CD4-positive, alpha-beta memory T cell (primary cell): ENCODE results near the gene SNX17. TPM values are rescaled to one million over a fixed set of nuclear protein-coding genes. Genes with fewer than 3 reads are reported as not detected.

Experiments
- CTCF ChIA-PET: fragments of 350-600 bp; sonication (Branson Sonifier 250); formaldehyde crosslinking; loops from one replicate; lab custom pipeline; 2021; ENCODE audit warnings: inconsistent platforms; ENCODE audit not compliant: partially characterized antibody; lab: Charles Lee
- POLR2A ChIA-PET: fragments of 350-600 bp; sonication (Branson Sonifier 250); formaldehyde crosslinking; loops from one replicate; lab custom pipeline; 2021; ENCODE audit not compliant: partially characterized antibody; lab: Charles Lee
- DNase-seq, 5 donors: peaks; one replicate each; pipeline versions ENCODE4 v3.0.0 to v3.0.0-alpha.2; 2020 to 2022; ENCODE audit warnings: mixed read lengths in 1 of 5
- H3K27ac ChIP-seq: one replicate; pipeline ENCODE4 v1.7.0; 2013; ENCODE audit warnings: low read depth, low read length
- H3K27me3 ChIP-seq: 2 replicates; pipeline ENCODE4 v1.7.0; 2013; ENCODE audit warnings: mild to moderate bottlenecking, low read length, moderate library complexity; ENCODE audit not compliant: insufficient read depth
- H3K36me3 ChIP-seq: 2 replicates; pipeline ENCODE4 v1.7.0; 2013; ENCODE audit warnings: mild to moderate bottlenecking, low read length, moderate library complexity; ENCODE audit not compliant: insufficient read depth
- H3K4me1 ChIP-seq: 2 replicates; pipeline ENCODE4 v1.7.0; 2013; ENCODE audit warnings: mild to moderate bottlenecking, low read length, moderate library complexity; ENCODE audit not compliant: insufficient read depth
- H3K4me3 ChIP-seq, 2 donors: one replicate each; pipeline ENCODE4 v1.7.0; 2013; ENCODE audit warnings: low read length in 2 of 2, mild to moderate bottlenecking in 1 of 2
- H3K9me3 ChIP-seq, 2 donors: one replicate each; pipeline ENCODE4 v1.7.0; 2013; ENCODE audit warnings: low read length in 2 of 2, control low read depth in 1 of 2; ENCODE audit not compliant: control insufficient read depth in 1 of 2
- H3K27ac Mint-ChIP-seq, 7 donors: one replicate each; pipeline ENCODE4 v1.8.0; 2020 to 2021; ENCODE audit warnings: mixed read lengths in 7 of 7, mild to moderate bottlenecking in 6 of 7, inconsistent platforms in 3 of 7, moderate library complexity in 3 of 7
- H3K27me3 Mint-ChIP-seq, 2 donors: one replicate each; pipeline ENCODE4 v1.8.0; 2020 to 2021; ENCODE audit warnings: mixed read lengths in 2 of 2
- H3K36me3 Mint-ChIP-seq, 2 donors: one replicate each; pipeline ENCODE4 v1.8.0; 2020 to 2021; ENCODE audit warnings: mixed read lengths in 2 of 2, inconsistent platforms in 1 of 2, mild to moderate bottlenecking in 1 of 2
- H3K4me1 Mint-ChIP-seq, 4 donors: one replicate each; pipeline ENCODE4 v1.8.0; 2020 to 2021; ENCODE audit warnings: mixed read lengths in 4 of 4, mild to moderate bottlenecking in 1 of 4
- H3K4me3 Mint-ChIP-seq, 8 donors: one replicate each; pipeline ENCODE4 v1.8.0; 2020 to 2021; ENCODE audit warnings: mixed read lengths in 8 of 8, mild to moderate bottlenecking in 7 of 8, moderate library complexity in 6 of 8, inconsistent platforms in 3 of 8
- H3K9me3 Mint-ChIP-seq, 8 donors: one replicate each; pipeline ENCODE4 v1.8.0; 2020 to 2021; ENCODE audit warnings: mixed read lengths in 8 of 8, mild to moderate bottlenecking in 5 of 8, inconsistent platforms in 3 of 8, moderate library complexity in 1 of 8
- intact Hi-C: fragments of 100-400 bp; cut with micrococcal nuclease; formaldehyde crosslinking; loops from one replicate; pipeline ENCODE4 v1.15.1; 2023
- polyA plus RNA-seq, 2 donors: library from polyadenylated mRNA; unstranded; fragments of 300-500 nt; fragmentation: Illumina TruSeq; gene quantifications; one replicate each; pipeline ENCODE4 v1.2.3, GENCODE V29; 2021
- total RNA-seq, 2 experiments: library from RNA; stranded (reverse); gene quantifications; one replicate each; pipeline ENCODE4 v1.2.3, GENCODE V29; 2021

SNX17 gene
- total and polyA plus RNA-seq, 4 experiments from 2014 or later = 122 to 304 (median 154) TPM

DNA sequence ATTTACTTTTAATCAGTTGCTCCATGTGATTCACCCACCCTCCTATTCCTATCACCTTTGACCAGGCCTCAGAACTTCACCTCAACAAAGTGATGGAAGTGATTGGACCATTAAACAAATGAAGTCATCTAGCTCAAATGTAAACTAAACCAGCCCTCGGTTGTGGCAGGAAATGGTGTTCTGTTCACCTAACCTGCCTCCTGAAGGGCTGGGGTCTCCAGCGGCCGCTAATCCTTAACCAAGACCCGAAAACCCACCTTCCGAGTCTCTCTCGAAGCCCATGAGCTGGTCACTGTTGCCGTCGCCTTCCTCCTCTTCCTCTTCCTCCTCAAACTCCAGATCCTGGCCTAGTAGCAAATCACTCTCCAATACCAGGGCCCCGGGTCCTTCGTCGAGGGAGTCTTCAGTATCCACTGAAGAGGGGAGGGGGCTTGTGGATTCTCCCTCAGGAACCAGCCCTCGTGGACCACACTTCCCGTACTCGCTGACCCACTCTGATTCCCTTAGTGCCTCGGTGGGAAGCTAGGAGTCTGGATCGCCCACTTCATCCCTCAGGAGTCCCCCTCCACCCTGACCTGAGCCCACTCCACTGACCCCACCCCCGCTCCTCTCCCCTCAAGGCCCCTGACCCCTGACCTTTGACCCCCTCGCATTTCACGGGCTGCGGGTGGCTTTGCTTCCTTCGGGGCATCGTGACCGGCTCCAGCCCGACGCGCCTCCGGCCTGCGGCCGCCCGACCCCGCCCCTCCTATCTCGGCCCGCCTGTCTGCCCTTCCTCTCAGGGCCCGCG lies 9.6 kb downstream of the SNX17 start:
- Mint-ChIP-seq H3K27me3 (no peaks in the 10 kb centered on the region), H3K4me1 (peaks cover 15 to 36% (median 25%) of the 10 kb centered on the region in 4 donors), H3K4me3 (peak overlapping the region; percentile 89 to 93 (median 90)), H3K9me3 (peaks cover 0 to 1% (median 0%) of the 10 kb centered on the region in 8 donors), H3K27ac (peak overlapping the region; percentile 92 to 97 (median 95)), H3K36me3 (peaks cover 42 to 75% of the 10 kb centered on the region in 2 donors)
- Histone ChIP-seq H3K9me3 (no peaks in the 10 kb centered on the region), H3K4me1 (peaks cover 20% of the 10 kb centered on the region), H3K27me3 (no peaks in the 10 kb centered on the region), H3K27ac (peak overlapping the region; percentile 78), H3K4me3 (peak overlapping the region; percentile 66 to 79), H3K36me3 (peaks cover 63% of the 10 kb centered on the region)
- ChIA-PET CTCF (interaction anchor here (0.8 to 1.8 kb wide), 3 partner anchors 10 to 49 kb away, joined by 3 to 8 read pairs (median 6); partner anchors contain the start of genes EIF2B4, NRBP1, PPM1G and SNX17), POLR2A (interaction anchor here (0.8 to 4.4 kb wide), 14 partner anchors 9 to 1346 kb away, joined by 3 to 106 read pairs (median 4); partner anchors contain the start of genes AGBL5, EIF2B4, GTF3C2 and MPV17)
- peak; percentile 23 to 71 (median 30) for DNase-seq
- intact Hi-C loops = loop anchor here (1.0 to 2.0 kb wide), 6 partner anchors 10 to 283 kb away; partner anchors contain the start of genes EIF2B4, GTF3C2, NRBP1 and PPM1G

DNA sequence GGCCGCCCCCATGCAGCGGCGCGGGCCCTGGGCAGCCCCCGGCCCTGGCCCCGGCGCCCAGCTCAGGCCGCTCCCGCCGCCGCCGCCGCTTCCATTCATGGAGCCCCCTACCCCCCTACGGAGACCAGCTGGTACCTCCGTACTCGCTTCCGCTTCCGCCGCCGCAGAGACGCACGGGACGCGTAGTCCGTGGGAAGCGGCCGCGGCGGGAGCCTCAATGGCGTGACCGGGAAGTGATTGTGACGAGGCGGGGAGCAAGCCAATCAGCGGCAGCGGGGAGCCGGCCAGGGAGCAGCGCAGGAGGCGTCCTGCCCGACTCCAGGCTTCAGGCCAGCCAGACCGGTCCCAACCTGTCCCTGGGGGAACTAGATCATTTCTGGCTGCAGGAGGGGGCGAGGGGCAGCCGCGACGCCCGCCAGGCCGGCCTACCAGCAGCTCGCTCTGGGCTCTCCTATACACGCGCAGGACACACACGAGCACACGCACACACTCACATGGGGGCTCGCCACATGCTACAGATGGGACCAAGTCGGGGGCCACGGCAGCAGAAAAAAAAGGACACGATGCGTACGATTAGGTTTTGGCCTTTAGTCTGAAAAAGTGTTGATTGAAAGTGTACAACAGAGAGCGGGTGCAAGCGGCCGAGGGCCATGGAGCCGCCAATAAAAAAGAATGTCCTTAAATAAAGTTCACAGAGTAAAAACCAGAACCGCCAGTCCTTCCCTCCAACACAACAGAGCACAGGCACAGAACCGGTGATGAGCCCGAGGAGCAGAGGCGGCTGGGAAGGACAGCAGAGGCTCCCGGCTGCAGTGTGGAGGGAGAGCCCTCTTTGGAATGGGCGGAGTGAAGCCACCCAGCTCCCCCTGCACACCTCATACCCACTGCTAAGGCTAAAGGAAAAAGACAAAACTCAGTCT lies 10.5 kb downstream of the SNX17 start, which contains the start of gene ZNF513:
ZNF513 (minus strand) TSS at position 109 of the 920 bp plus-strand sequence. CDS start 208 bp downstream, outside the sequence.
- Mint-ChIP-seq H3K9me3 (peaks cover 0 to 1% (median 0%) of the 10 kb centered on the region in 8 donors), H3K4me3 (peak within 1 kb of the TSS; percentile 89 to 93 (median 90)), H3K36me3 (peaks cover 46 to 74% of the 10 kb centered on the region in 2 donors), H3K4me1 (peaks cover 15 to 36% (median 25%) of the 10 kb centered on the region in 4 donors), H3K27me3 (no peaks in the 10 kb centered on the region), H3K27ac (peak within 1 kb of the TSS; percentile 92 to 97 (median 95))
- H3K27me3 ChIP-seq = no peaks in the 10 kb centered on the region
- POLR2A ChIA-PET = interaction anchor here (0.6 to 4.4 kb wide), 10 partner anchors 8 to 329 kb away, joined by 3 to 106 read pairs (median 11); partner anchors contain the start of genes AGBL5, EIF2B4, GTF3C2 and MPV17
- CTCF ChIA-PET = interaction anchor here (1.5 kb wide), 1 partner anchor 11 kb away, joined by 6 read pairs; the partner anchor contains the start of gene EIF2B4
- peak within 1 kb of the TSS; percentile 78 for H3K27ac ChIP-seq
- H3K4me3 ChIP-seq = peak within 1 kb of the TSS; percentile 66 to 79
- H3K4me1 ChIP-seq = peaks cover 20% of the 10 kb centered on the region
- peaks cover 62% of the 10 kb centered on the region for H3K36me3 ChIP-seq
- no peaks in the 10 kb centered on the region for H3K9me3 ChIP-seq
- intact Hi-C loops = loop anchor here (1.0 to 2.0 kb wide), 6 partner anchors 11 to 282 kb away; partner anchors contain the start of genes EIF2B4, GTF3C2, NRBP1 and PPM1G
- peak; percentile 81 to 89 (median 83) for DNase-seq

DNA sequence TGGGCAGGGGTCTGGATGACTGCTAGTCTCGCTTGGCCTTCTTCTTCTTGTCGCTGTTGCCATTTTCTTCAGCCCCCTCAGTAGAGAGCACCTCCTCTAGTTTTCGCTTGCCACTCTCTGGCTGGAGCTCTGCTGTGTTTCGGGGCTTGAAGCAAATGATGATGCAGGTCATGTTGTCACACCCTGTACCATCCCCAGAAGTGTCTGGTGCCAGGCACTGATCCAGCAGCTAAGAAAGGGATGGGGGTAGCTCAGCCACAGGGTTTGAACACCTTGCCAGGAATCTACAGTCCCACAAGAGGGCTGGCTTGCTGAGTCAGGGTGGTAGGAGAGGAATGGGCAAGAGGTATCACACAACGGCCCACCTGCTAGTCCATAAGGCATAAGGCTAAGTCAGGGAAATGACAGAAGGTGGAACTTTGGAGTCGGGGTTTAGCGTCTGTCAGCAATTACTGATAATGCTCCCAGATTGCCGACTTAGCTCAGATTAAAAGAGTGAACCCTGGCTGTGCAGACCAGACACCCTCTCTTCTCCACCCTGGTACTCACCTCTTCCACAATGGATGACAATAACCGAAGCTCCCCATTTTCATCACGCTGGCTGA lies 11.3 kb downstream of the SNX17 start:
- CTCF ChIA-PET = interaction anchor here (0.5 to 1.5 kb wide), 2 partner anchors 12 to 32 kb away, joined by 3 to 6 read pairs; partner anchors contain the start of gene EIF2B4
- intact Hi-C loops = loop anchor here (2.0 kb wide), 1 partner anchor 47 kb away; the partner anchor contains the start of gene NRBP1
- Mint-ChIP-seq H3K9me3 (peaks cover 0 to 1% (median 0%) of the 10 kb centered on the region in 8 donors), H3K4me3 (peak overlapping the region; percentile 62 to 89 (median 84)), H3K4me1 (peaks cover 15 to 36% (median 25%) of the 10 kb centered on the region in 4 donors), H3K36me3 (peaks cover 40 to 68% of the 10 kb centered on the region in 2 donors), H3K27ac (peak overlapping the region; percentile 92 to 97 (median 93)), H3K27me3 (no peaks in the 10 kb centered on the region)
- peaks cover 59% of the 10 kb centered on the region for H3K36me3 ChIP-seq
- no peaks in the 10 kb centered on the region for H3K9me3 ChIP-seq
- no peaks in the 10 kb centered on the region for H3K27me3 ChIP-seq
- POLR2A ChIA-PET = interaction anchor here (0.6 to 4.4 kb wide), 5 partner anchors 11 to 632 kb away, joined by 4 to 106 read pairs (median 44); partner anchors contain the start of genes EIF2B4, MPV17, NRBP1 and PPM1G
- no peak for DNase-seq
- H3K27ac ChIP-seq = peak overlapping the region; percentile 78
- H3K4me3 ChIP-seq = no peak overlapping the region
- H3K4me1 ChIP-seq = peaks cover 20% of the 10 kb centered on the region

DNA sequence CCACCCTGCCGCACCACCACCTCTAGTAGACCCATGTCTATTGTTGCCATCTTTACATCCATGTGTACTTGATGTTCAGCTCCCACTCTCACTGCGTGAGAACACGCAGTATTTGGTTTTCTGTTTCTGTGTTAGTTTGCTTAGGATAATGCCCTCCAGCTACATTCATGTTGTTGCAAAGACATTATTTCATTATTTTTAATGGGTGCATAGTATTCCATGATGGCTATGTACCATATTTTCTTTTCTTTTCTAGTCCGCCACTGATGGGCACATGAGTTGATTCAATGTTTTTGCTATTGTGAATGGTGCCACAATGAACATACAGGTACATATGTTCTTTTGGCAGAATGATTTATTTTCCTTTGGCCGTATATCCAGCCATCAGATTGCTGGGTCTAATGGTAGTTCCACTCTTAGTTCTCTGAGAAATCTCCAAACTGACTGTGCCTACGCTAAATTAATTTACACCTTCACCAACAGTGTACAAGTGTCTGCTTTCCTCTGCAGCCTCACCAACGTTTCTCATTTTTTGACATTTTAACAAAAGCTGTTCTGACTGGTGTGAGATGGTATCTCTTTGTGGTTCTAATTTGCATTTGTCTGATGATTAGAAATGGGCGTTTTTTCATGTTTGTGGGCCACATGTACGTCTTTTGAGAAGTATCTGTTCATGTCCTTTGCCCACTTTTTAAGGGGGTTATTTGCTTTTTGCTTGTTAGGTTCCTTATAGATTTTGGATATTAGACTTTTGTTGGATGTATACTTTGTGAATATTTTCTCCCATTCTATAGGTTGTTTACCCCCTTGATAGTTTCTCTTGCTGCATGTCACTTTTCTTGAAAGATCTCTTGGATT lies 20.6 kb downstream of the SNX17 start:
- intact Hi-C loops = no loop called here
- Mint-ChIP-seq H3K4me1 (peaks cover 21 to 39% (median 29%) of the 10 kb centered on the region in 4 donors), H3K36me3 (peaks cover 5 to 26% of the 10 kb centered on the region in 2 donors), H3K27ac (peak overlapping the region; percentile 81 to 98 (median 95)), H3K27me3 (no peaks in the 10 kb centered on the region), H3K9me3 (no peaks in the 10 kb centered on the region), H3K4me3 (peak overlapping the region; percentile 26 to 79 (median 63))
- POLR2A ChIA-PET = interaction anchor here (1.0 to 2.2 kb wide), 7 partner anchors 11 to 272 kb away, joined by 3 to 10 read pairs (median 6); partner anchors contain the start of genes EIF2B4, NRBP1, PPM1G and SLC4A1AP
- H3K4me1 ChIP-seq = peaks cover 29% of the 10 kb centered on the region
- peaks cover 6% of the 10 kb centered on the region for H3K36me3 ChIP-seq
- peak overlapping the region; percentile 66 for H3K27ac ChIP-seq
- H3K27me3 ChIP-seq = no peaks in the 10 kb centered on the region
- no peak overlapping the region for H3K4me3 ChIP-seq
- peak; percentile 57 to 79 (median 69) for DNase-seq
- H3K9me3 ChIP-seq = no peaks in the 10 kb centered on the region
- CTCF ChIA-PET = interaction anchor here (0.7 to 1.3 kb wide), 3 partner anchors 11 to 42 kb away, joined by 3 read pairs; no protein-coding TSS in a partner anchor

DNA sequence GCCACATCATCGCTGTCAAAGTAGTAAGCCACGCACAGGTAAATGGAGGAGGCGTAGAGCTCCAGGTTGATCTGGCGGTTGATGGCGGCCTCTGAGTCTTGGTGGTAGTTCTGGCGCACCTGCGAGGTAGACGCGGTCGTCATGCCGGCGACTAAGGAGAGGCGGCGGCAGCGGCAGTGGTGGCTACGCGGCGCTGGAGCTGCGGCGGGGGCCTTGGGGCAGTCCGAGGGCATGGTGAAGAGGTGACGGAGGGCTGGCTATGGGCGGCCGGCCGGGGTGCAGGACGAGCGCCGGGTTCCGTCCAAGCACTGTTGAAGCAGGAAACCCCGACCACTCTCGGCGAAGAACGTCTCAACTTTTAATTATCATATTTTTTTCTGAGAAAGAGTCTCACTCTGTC lies 22.8 kb downstream of the SNX17 start:
- Mint-ChIP-seq H3K4me1 (peaks cover 26 to 46% (median 37%) of the 10 kb centered on the region in 4 donors), H3K4me3 (peak overlapping the region in 2 of 8 donors; percentile 15 to 27), H3K27ac (peak overlapping the region in 6 of 7 donors; percentile 36 to 95 (median 82)), H3K9me3 (no peaks in the 10 kb centered on the region), H3K27me3 (no peaks in the 10 kb centered on the region), H3K36me3 (peaks cover 5 to 24% of the 10 kb centered on the region in 2 donors)
- Histone ChIP-seq H3K4me3 (no peak overlapping the region), H3K27ac (no peak overlapping the region), H3K9me3 (no peaks in the 10 kb centered on the region), H3K36me3 (peaks cover 3% of the 10 kb centered on the region), H3K4me1 (peaks cover 40% of the 10 kb centered on the region), H3K27me3 (no peaks in the 10 kb centered on the region)
- DNase-seq = no peak
- ChIA-PET POLR2A (no interaction called here), CTCF (no interaction called here)
- intact Hi-C loops = no loop called here
